ENCODE data around the gene TMEM132D. TPM values are rescaled to one million over a fixed set of nuclear protein-coding genes. Genes with fewer than 3 reads are reported as not detected.

TMEM132D gene
- total and polyA plus RNA-seq, 2 of the 8 experiments (the other 6 are each of a cell fraction or from before 2014, with no cell fraction given) = 3.5 to 10.1 TPM

GRCh38 chr12:129868575-129868974 is 35.2 kb downstream of the TMEM132D start:
- Histone ChIP-seq H2BK20ac (ENCODE audit: low read length) (no peak overlapping the region), H3K18ac (ENCODE audit: extremely low read depth, low read length) (peak overlapping the region; percentile 72), H4K5ac (ENCODE audit: insufficient read length, low read depth, low read length) (no peak overlapping the region), H3K27ac (ENCODE audit: low read depth, low read length) (no peak overlapping the region), H3K23me2 (ENCODE audit: low read depth, low read length) (peaks cover 5% of the 10 kb centered on the region; the same call in 1 of the 2 replicates), H3K14ac (ENCODE audit: insufficient read length) (no peak overlapping the region), H4K20me1 (replicated peaks in 1 of 2; ENCODE audit: control insufficient read depth in 1 of 2, insufficient read depth in 2 of 2, low read length in 2 of 2) (no peaks in the 10 kb centered on the region), H2AFZ (ENCODE audit: low read length) (no peak overlapping the region), H3K4me1 (replicated peaks in 1 of 4; ENCODE audit: control insufficient read depth in 3 of 4, insufficient read depth in 4 of 4, low read length in 3 of 4) (peaks cover 20 to 46% (median 34%) of the 10 kb centered on the region in 4 experiments), H2BK120ac (replicated peaks; ENCODE audit: low read depth, low read length) (no peak overlapping the region), H2BK15ac (ENCODE audit: low read length) (no peak overlapping the region), H2BK5ac (ENCODE audit: low read depth, low read length) (no peak overlapping the region; the same call in 1 of the 2 replicates), H3K4ac (replicated peaks; ENCODE audit: insufficient read length, low read depth, low read length) (no peak overlapping the region), H3K79me2 (ENCODE audit: control insufficient read depth in 1 of 2, insufficient read depth in 2 of 2, low read length in 2 of 2) (peaks cover 4 to 34% of the 10 kb centered on the region in 2 experiments; a peak in 3 of 4 replicates), H3K23ac (ENCODE audit: insufficient read length) (no peak overlapping the region), H2AK5ac (ENCODE audit: low read depth, low read length) (no peak overlapping the region), H3K4me3 (ENCODE audit: extremely low read depth in 1 of 4, insufficient read depth in 2 of 4, low read depth in 3 of 4, low read length in 4 of 4) (no peak overlapping the region), H2BK12ac (ENCODE audit: low read depth, low read length) (peak overlapping the region; percentile 71; the same call in 1 of the 2 replicates), H3K79me1 (ENCODE audit: low read depth, low read length) (peaks cover 7% of the 10 kb centered on the region; the same call in 1 of the 2 replicates), H3K56ac (replicated peaks; ENCODE audit: insufficient read length, low read depth, low read length) (no peak overlapping the region), H3K27me3 (replicated peaks in 1 of 4; ENCODE audit: control insufficient read depth in 3 of 4, extremely low read depth in 1 of 4, insufficient read depth in 3 of 4, low read length in 3 of 4) (no peaks in the 10 kb centered on the region; a peak in 2 of 7 replicates), H3K9ac (replicated peaks in 1 of 4; ENCODE audit: extremely low read depth in 1 of 4, low read depth in 3 of 4, low read length in 3 of 4) (no peak overlapping the region), H4K8ac (ENCODE audit: extremely low read depth, insufficient read depth, low read length) (no peak overlapping the region), H4K91ac (replicated peaks; ENCODE audit: insufficient read length, low read length) (no peak overlapping the region), H3K9me3 (ENCODE audit: insufficient read depth in 2 of 2, low read depth in 1 of 2, low read length in 1 of 2) (0 out of 4 replicates have a peak, but pooled peaks cover 0 to 4% of the 10 kb centered on the region in 2 experiments), H3K4me2 (ENCODE audit: insufficient read depth in 1 of 2, low read depth in 2 of 2, low read length in 2 of 2) (no peak overlapping the region), H3K36me3 (ENCODE audit: control insufficient read depth in 2 of 4, insufficient read depth in 4 of 4, low read length in 3 of 4) (no peaks in the 10 kb centered on the region; a peak in 1 of 8 replicates)
- TF ChIP-seq POU5F1 (IDR thresholded peaks at IDR 0.05; ENCODE audit: low read depth, low read length) = no peak
- no peak for TF ChIP-seq YY1 (IDR thresholded peaks at IDR 0.05; ENCODE audit: low read depth, low read length)
- no peak for TF ChIP-seq TBP (IDR thresholded peaks at IDR 0.05; ENCODE audit: low read depth, low read length)
- TF ChIP-seq JUND (IDR thresholded peaks at IDR 0.05; ENCODE audit: low read length) = no peak
- no peak for TF ChIP-seq CHD1 (IDR thresholded peaks at IDR 0.05; ENCODE audit: low read depth, low read length)
- TF ChIP-seq SAP30 (IDR thresholded peaks at IDR 0.05; ENCODE audit: insufficient read depth, insufficient replicate concordance, low read length) = no peak
- TF ChIP-seq, protein P1, sequence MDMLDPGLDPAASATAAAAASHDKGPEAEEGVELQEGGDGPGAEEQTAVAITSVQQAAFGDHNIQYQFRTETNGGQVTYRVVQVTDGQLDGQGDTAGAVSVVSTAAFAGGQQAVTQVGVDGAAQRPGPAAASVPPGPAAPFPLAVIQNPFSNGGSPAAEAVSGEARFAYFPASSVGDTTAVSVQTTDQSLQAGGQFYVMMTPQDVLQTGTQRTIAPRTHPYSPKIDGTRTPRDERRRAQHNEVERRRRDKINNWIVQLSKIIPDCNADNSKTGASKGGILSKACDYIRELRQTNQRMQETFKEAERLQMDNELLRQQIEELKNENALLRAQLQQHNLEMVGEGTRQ (IDR thresholded peaks at IDR 0.05; ENCODE audit: low read length) = no peak
- no peak for TF ChIP-seq SP4 (IDR thresholded peaks at IDR 0.05; ENCODE audit: low read length)
- no peak for TF ChIP-seq ZNF274 (IDR thresholded peaks at IDR 0.05; ENCODE audit: borderline replicate concordance, extremely low read depth, low read length)
- DNase-seq (ENCODE audit: low read depth in 1 of 2, low spot score in 2 of 2) (no peak), FAIRE-seq (no peak)
- CTCF ChIA-PET (ENCODE audit: partially characterized antibody) = interaction anchor here (1.1 kb wide), 2 partner anchors 41 to 268 kb away, joined by 3 read pairs; no protein-coding TSS in a partner anchor
- WGBS, 2 experiments (ENCODE audit: extremely low coverage in 1 of 2, insufficient coverage in 1 of 2, insufficient read length in 1 of 2, insufficient replicate concordance in 2 of 2, low coverage in 1 of 2, low lambda C conversion rate in 2 of 2, missing lambda C conversion rate in 1 of 2) = 80% methylated on average over 8 of the region's 8 CpGs; no CpG with 5 or more reads in 1 of the 2 experiments
- POLR2A ChIA-PET (ENCODE audit: partially characterized antibody) = no interaction called here

Data from H1 (cell line).